ENCODE measurements around the gene TAF4B. TPM values are rescaled to one million over a fixed set of nuclear protein-coding genes. Genes with fewer than 3 reads are reported as not detected.

TAF4B gene
- total and polyA plus RNA-seq, 2 of the 8 experiments (the other 6 are each of a cell fraction or from before 2014, with no cell fraction given), result 9.3 to 19.8 TPM

GRCh38 chr18:26440644-26441043 is 214.4 kb downstream of the TAF4B start (continued):
- TF ChIP-seq CHD7 (IDR thresholded peaks at IDR 0.05; ENCODE audit: insufficient replicate concordance, low read length) (no peak), YY1 (IDR thresholded peaks at IDR 0.05; ENCODE audit: low read depth, low read length) (no peak), CTCF (IDR thresholded peaks at IDR 0.05; ENCODE audit: control extremely low read depth in 1 of 3, insufficient read depth in 1 of 3, low read depth in 1 of 3, low read length in 3 of 3) (no peak), POLR2A (IDR thresholded peaks at IDR 0.05; ENCODE audit: control extremely low read depth in 1 of 2, low read depth in 2 of 2, low read length in 2 of 2) (no peak), EGR1 (IDR thresholded peaks at IDR 0.05; ENCODE audit: borderline replicate concordance, low read depth, low read length) (no peak), KDM4A (IDR thresholded peaks at IDR 0.05; ENCODE audit: low read depth, low read length, severe bottlenecking) (no peak), TAF1 (IDR thresholded peaks at IDR 0.05; ENCODE audit: low read depth, low read length) (no peak), TAF7 (optimal IDR thresholded peaks at IDR 0.05; ENCODE audit: borderline replicate concordance, low read depth, low read length) (no peak)
